HS-27A (cell line): Measurements from ENCODE around the gene IL24.
A peak's percentile ranks its signal among the peaks of the same experiment; 100 is the strongest.
"Not testable (repeated sequence)": the region's sequence is repeated elsewhere in the genome, so short reads cannot be mapped to it uniquely, and the experiment has no call there.

ENCODE experiments used
- DNase-seq: peaks from one replicate; pipeline ENCODE4 v3.0.0-alpha.2; 2012; ENCODE audit warnings: low read depth, missing footprints

The IL24 gene

GRCh38 chr1:206897175-206897574, at the start of gene IL24:
IL24 (plus strand) TSS chr1:206897443; CDS start chr1:206897833, 390 bp downstream.
- no peak for DNase-seq

GRCh38 chr1:206847946-206848345, 49.3 kb upstream of the IL24 start:
- DNase-seq: no peak

- no peak for DNase-seq
Measured at GRCh38 chr1:206850401-206850800, 46.8 kb upstream of the IL24 start.

- DNase-seq: no peak
Measured at GRCh38 chr1:206851341-206852010, 45.8 kb upstream of the IL24 start.

- DNase-seq: not testable (repeated sequence)
Measured at GRCh38 chr1:206852662-206853061, 44.6 kb upstream of the IL24 start.

GRCh38 chr1:206853696-206854095, 43.5 kb upstream of the IL24 start:
- DNase-seq: not testable (repeated sequence)

- no peak for DNase-seq
Measured at GRCh38 chr1:206854401-206855129, 42.7 kb upstream of the IL24 start.

- DNase-seq: no peak
Measured at GRCh38 chr1:206855859-206856258, 41.4 kb upstream of the IL24 start.

GRCh38 chr1:206856674-206857464, 40.4 kb upstream of the IL24 start:
- DNase-seq: no peak

GRCh38 chr1:206859082-206859521, 38.1 kb upstream of the IL24 start:
- DNase-seq: no peak

- no peak for DNase-seq
Measured at GRCh38 chr1:206860165-206860564, 37.1 kb upstream of the IL24 start.

- DNase-seq: no peak
Measured at GRCh38 chr1:206863266-206863665, 34.0 kb upstream of the IL24 start.

- DNase-seq: peak; percentile 43
Measured at GRCh38 chr1:206864939-206865671, 32.1 kb upstream of the IL24 start, which contains the start of gene IL20. IL20 (plus strand) TSS chr1:206865623; CDS start chr1:206865853, 230 bp downstream.

GRCh38 chr1:206866062-206866461, 31.2 kb upstream of the IL24 start:
- no peak for DNase-seq

- DNase-seq: no peak
Measured at GRCh38 chr1:206867239-206867638, 30.0 kb upstream of the IL24 start.

GRCh38 chr1:206867716-206868115, 29.5 kb upstream of the IL24 start:
- DNase-seq: no peak

- no peak for DNase-seq
Measured at GRCh38 chr1:206868264-206868663, 29.0 kb upstream of the IL24 start.

- no peak for DNase-seq
Measured at GRCh38 chr1:206872139-206872538, 25.1 kb upstream of the IL24 start.

- DNase-seq: no peak
Measured at GRCh38 chr1:206873603-206874188, 23.5 kb upstream of the IL24 start.

GRCh38 chr1:206875752-206876377, 21.4 kb upstream of the IL24 start:
- no peak for DNase-seq

- DNase-seq: no peak
Measured at GRCh38 chr1:206878456-206878855, 18.8 kb upstream of the IL24 start.
